HCT116 (cell line): ENCODE data around the gene MEDAG. TPM values are rescaled to one million over a fixed set of nuclear protein-coding genes. Genes with fewer than 3 reads are reported as not detected.

Experiments used
- ATAC-seq: fragments of 200-7000 bp; cut with Tn5 transposase; 2 replicates; pipeline ENCODE4 v1.9.1; 2020; ENCODE audit warnings: mild to moderate bottlenecking, moderate library complexity
- BruUV-seq: library from RNA; stranded (reverse); fragments of 400-500 nt; replicated peaks from 2 replicates; lab custom pipeline; 2021; lab: Mats Ljungman, UMichigan
- CTCF ChIA-PET: fragments of 300-600 bp; sonication (Branson Sonifier 250); formaldehyde crosslinking; loops from one replicate; lab custom pipeline; 2021; ENCODE audit warnings: antibody characterized with exemption; lab: Charles Lee
- POLR2A ChIA-PET: fragments of 300-600, 350-600 bp; sonication (Branson Sonifier 250); formaldehyde crosslinking; loops from one replicate; lab custom pipeline; 2021; ENCODE audit warnings: antibody characterized with exemption; lab: Charles Lee
- RAD21 ChIA-PET, 2 experiments: fragments of 300-600 bp; sonication (Branson Sonifier 250); formaldehyde crosslinking; loops; one replicate each; lab custom pipeline; 2023; ENCODE audit warnings: low total read pairs in 2 of 2; ENCODE audit not compliant: uncharacterized antibody in 2 of 2, unreplicated experiment in 2 of 2, low non-redundant PET in 1 of 2; lab: Charles Lee
- DNase-seq: peaks from one replicate; pipeline ENCODE4 v3.0.0-alpha.2; 2010; ENCODE audit warnings: low read depth, low spot score
- H2AFZ ChIP-seq: fragments of 200-600 bp; shearing (Covaris generic), sonication (generic); 2 replicates; pipeline ENCODE4 v1.6.1; 2017; ENCODE audit warnings: low read depth, mixed run types, mixed read lengths, antibody characterized with exemption, low read length; ENCODE audit not compliant: poor library complexity, severe bottlenecking
- H3K27ac ChIP-seq: 2 replicates; pipeline ENCODE4 v1.5.1; 2012; ENCODE audit warnings: low read depth, low read length
- H3K27me3 ChIP-seq: fragments of 200-600 bp; sonication (generic); 2 replicates; pipeline ENCODE4 v1.6.1; 2016; ENCODE audit warnings: mixed run types, low read length, mixed read lengths; ENCODE audit not compliant: insufficient read depth
- H3K36me3 ChIP-seq, 2 experiments: fragments of 200-500 bp in 1 of 2; fragments of 200-600 bp in 1 of 2; sonication (Bioruptor generic) in 1 of 2; sonication (generic) in 1 of 2; 2 replicates each; pipeline versions ENCODE4 v1.5.1 to v1.6.1; 2014 to 2016; ENCODE audit warnings: low read length in 2 of 2, inconsistent platforms in 1 of 2, mixed read lengths in 1 of 2, mixed run types in 1 of 2; ENCODE audit not compliant: insufficient read depth in 2 of 2, control insufficient read depth in 1 of 2
- H3K4me1 ChIP-seq, 2 experiments: fragments of 200-600 bp in 1 of 2; sonication (generic) in 1 of 2; 2 replicates each; pipeline versions ENCODE4 v1.5.1 to v1.6.1; 2012 to 2017; ENCODE audit warnings: low read length in 2 of 2, inconsistent platforms in 1 of 2, mild to moderate bottlenecking in 1 of 2, mixed read lengths in 1 of 2, mixed run types in 1 of 2, moderate library complexity in 1 of 2; ENCODE audit not compliant: insufficient read depth in 2 of 2, control insufficient read depth in 1 of 2
- H3K4me2 ChIP-seq: fragments of 200-600 bp; sonication (generic); 2 replicates; pipeline ENCODE4 v1.6.1; 2017; ENCODE audit warnings: mixed run types, low read length, mixed read lengths
- H3K4me3 ChIP-seq, 2 experiments: fragments of 200-600 bp in 1 of 2; sonication (generic) in 1 of 2; replicated peaks in 1 of 2; 2 replicates each; pipeline ENCODE4 v1.5.1; 2011 to 2016; ENCODE audit warnings: low read length in 2 of 2, control low read depth in 1 of 2, low read depth in 1 of 2, mild to moderate bottlenecking in 1 of 2, mixed read lengths in 1 of 2, mixed run types in 1 of 2
- H3K79me2 ChIP-seq: fragments of 200-600 bp; sonication (generic); 2 replicates; pipeline ENCODE4 v1.6.1; 2017; ENCODE audit warnings: mild to moderate bottlenecking, mixed run types, low read length, moderate library complexity, mixed read lengths; ENCODE audit not compliant: insufficient read depth
- H3K9ac ChIP-seq: fragments of 200-600 bp; sonication (generic); 2 replicates; pipeline ENCODE4 v1.6.1; 2016; ENCODE audit warnings: low read length, mixed read lengths
- H3K9me2 ChIP-seq: fragments of 200-600 bp; sonication (generic), shearing (Covaris generic); 2 replicates; pipeline ENCODE4 v1.6.1; 2017; ENCODE audit warnings: mixed run types, mild to moderate bottlenecking, moderate library complexity; ENCODE audit not compliant: insufficient read depth
- H3K9me3 ChIP-seq, 2 experiments: fragments of 200-500 bp in 1 of 2; fragments of 200-600 bp in 1 of 2; sonication (Bioruptor generic) in 1 of 2; sonication (generic) in 1 of 2; 2 replicates each; pipeline ENCODE4 v1.6.1; 2014 to 2017; ENCODE audit warnings: low read length in 2 of 2, mixed read lengths in 2 of 2, inconsistent platforms in 1 of 2, low read depth in 1 of 2, mild to moderate bottlenecking in 1 of 2, mixed run types in 1 of 2, moderate library complexity in 1 of 2; ENCODE audit not compliant: control insufficient read depth in 1 of 2, insufficient read depth in 1 of 2
- H4K20me1 ChIP-seq: fragments of 200-600 bp; sonication (generic), shearing (Covaris generic); 2 replicates; pipeline ENCODE4 v1.6.1; 2017; ENCODE audit warnings: mixed run types, mild to moderate bottlenecking, moderate library complexity; ENCODE audit not compliant: insufficient read depth
- ATF3 ChIP-seq: IDR thresholded peaks from 2 replicates; pipeline ENCODE4 v1.6.1; 2012
- CBX3 ChIP-seq: IDR thresholded peaks from 2 replicates; pipeline ENCODE4 v1.6.1; 2012; ENCODE audit warnings: low read depth
- CEBPB ChIP-seq: IDR thresholded peaks from 2 replicates; pipeline ENCODE4 v1.6.1; 2012; ENCODE audit warnings: low read depth
- CTCF ChIP-seq, 3 experiments: fragments of 200-600 bp in 1 of 3; sonication (generic) in 1 of 3; IDR thresholded peaks in 2 of 3; conservative IDR thresholded peaks in 1 of 3; 2 replicates each; pipeline ENCODE4 v1.5.1; 2012 to 2017; ENCODE audit warnings: low read depth in 2 of 3, low read length in 2 of 3, antibody characterized with exemption in 1 of 3, borderline replicate concordance in 1 of 3, control low read depth in 1 of 3, mild to moderate bottlenecking in 1 of 3, mixed read lengths in 1 of 3, mixed run types in 1 of 3, moderate library complexity in 1 of 3; ENCODE audit not compliant: insufficient read depth in 1 of 3
- ELF1 ChIP-seq: IDR thresholded peaks from 2 replicates; pipeline ENCODE4 v1.6.1; 2012; ENCODE audit warnings: low read depth, borderline replicate concordance
- EZH2 ChIP-seq: fragments of 200-600 bp; sonication (generic); IDR thresholded peaks from 2 replicates; pipeline ENCODE4 v1.6.1; 2017; ENCODE audit warnings: antibody characterized with exemption, mixed run types
- EZH2phosphoT487 ChIP-seq: fragments of 200-600 bp; IDR thresholded peaks from 2 replicates; pipeline ENCODE4 v1.6.1; 2018; ENCODE audit warnings: antibody characterized with exemption, borderline replicate concordance
- FOSL1 ChIP-seq: IDR thresholded peaks from 2 replicates; pipeline ENCODE4 v1.6.1; 2012; ENCODE audit warnings: low read depth
- MAX ChIP-seq: IDR thresholded peaks from 2 replicates; pipeline ENCODE4 v1.6.1; 2012
- POLR2AphosphoS5 ChIP-seq: IDR thresholded peaks from 2 replicates; pipeline ENCODE4 v1.6.1; 2011; ENCODE audit warnings: mild to moderate bottlenecking, low read depth, low read length, moderate library complexity
- RAD21 ChIP-seq: IDR thresholded peaks from 2 replicates; pipeline ENCODE4 v1.6.1; 2012; ENCODE audit warnings: low read depth, mild to moderate bottlenecking
- REST ChIP-seq: IDR thresholded peaks from 2 replicates; pipeline ENCODE4 v1.6.1; 2012; ENCODE audit warnings: low read depth
- SRF ChIP-seq: IDR thresholded peaks from 2 replicates; pipeline ENCODE4 v1.6.1; 2012; ENCODE audit warnings: low read depth
- TCF7L2 ChIP-seq: IDR thresholded peaks from 2 replicates; pipeline ENCODE4 v1.7.0; 2011; ENCODE audit warnings: borderline replicate concordance, inconsistent platforms; ENCODE audit not compliant: insufficient read depth, insufficient read length; ENCODE audit errors: extremely low read depth
- YY1 ChIP-seq: IDR thresholded peaks from 2 replicates; pipeline ENCODE4 v1.6.1; 2011; ENCODE audit warnings: low read length, low read depth, moderate library complexity, mild to moderate bottlenecking; ENCODE audit not compliant: insufficient replicate concordance; ENCODE audit errors: extremely low read depth
- ZBTB33 ChIP-seq: IDR thresholded peaks from 2 replicates; pipeline ENCODE4 v1.6.1; 2011; ENCODE audit warnings: mild to moderate bottlenecking, low read length, moderate library complexity; ENCODE audit not compliant: insufficient replicate concordance; ENCODE audit errors: extremely low read depth
- ZFX ChIP-seq: fragments of 450-650 bp; IDR thresholded peaks from 2 replicates; pipeline ENCODE4 v1.6.1; 2017
- ZNF274 ChIP-seq: fragments of 200-500 bp; sonication (Bioruptor generic); IDR thresholded peaks from 2 replicates; pipeline ENCODE4 v1.6.1; 2014; ENCODE audit warnings: mild to moderate bottlenecking, low read depth, low read length, inconsistent platforms
- intact Hi-C: fragments of 100-400 bp; cut with micrococcal nuclease; formaldehyde crosslinking; loops from 2 replicates; pipeline ENCODE4 v1.10.0; 2022
- total RNA-seq: library from RNA; stranded (reverse); gene quantifications from one replicate; pipeline ENCODE4 v1.2.1, GENCODE V29; 2021; ENCODE audit not compliant: unreplicated experiment

The MEDAG gene
- total RNA-seq, 1 experiment from 2014 or later: not detected

DNA sequence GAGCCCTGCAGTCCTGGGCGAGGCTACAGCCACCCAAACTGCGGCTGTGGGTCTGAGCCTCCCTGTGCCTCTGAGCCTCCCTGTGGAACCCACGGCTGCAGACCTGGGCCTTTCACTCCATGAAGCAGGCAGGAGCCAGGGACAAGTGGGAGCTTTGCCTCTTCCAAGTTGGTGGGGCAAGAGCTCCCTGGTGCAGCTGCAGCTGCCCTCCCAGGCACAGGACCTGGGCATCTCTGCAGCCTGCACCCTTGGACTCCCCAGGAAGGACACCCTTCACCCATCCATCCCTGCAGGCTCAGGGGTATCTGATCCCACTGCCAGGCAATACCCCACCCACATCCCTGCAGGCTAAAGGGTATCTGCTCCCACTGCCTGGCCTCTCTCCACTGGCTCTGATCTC is 28.7 kb downstream of the MEDAG start:
- no peaks in the 10 kb centered on the region for H3K4me1 ChIP-seq
- BruUV-seq: no TSS peak
- CTCF ChIA-PET: interaction anchor here (1.8 kb wide), 1 partner anchor 44 kb away, joined by 4 read pairs; no protein-coding TSS in a partner anchor
- DNase-seq (no peak), ATAC-seq (no peak)
- no peaks in the 10 kb centered on the region for H3K36me3 ChIP-seq
- no peaks in the 10 kb centered on the region for H4K20me1 ChIP-seq
- no peak overlapping the region for H3K27ac ChIP-seq
- no peak overlapping the region for H2AFZ ChIP-seq
- no peaks in the 10 kb centered on the region for H3K79me2 ChIP-seq
- no peak overlapping the region for H3K4me2 ChIP-seq
- intact Hi-C loops: no loop called here
- TF ChIP-seq MAX (no peak), CTCF (IDR thresholded peaks at IDR 0.05 in 2 of 3, conservative IDR thresholded peaks at IDR 0.05 in 1 of 3; ENCODE audit: borderline replicate concordance in 1 of 3, insufficient read depth in 1 of 3, low read depth in 2 of 3, low read length in 2 of 3) (no peak), CBX3 (no peak), SRF (no peak), ZFX (no peak), ZBTB33 (no peak), RAD21 (no peak), ATF3 (no peak), POLR2AphosphoS5 (no peak), ZNF274 (no peak), YY1 (no peak), EZH2 (no peak), CEBPB (no peak), FOSL1 (no peak), REST (no peak), TCF7L2 (no peak), ELF1 (no peak), EZH2phosphoT487 (no peak)
- RAD21 ChIA-PET: no interaction called here
- no peak overlapping the region for H3K4me3 ChIP-seq
- H3K9me3 ChIP-seq: no peaks in the 10 kb centered on the region
- no peak overlapping the region for H3K9ac ChIP-seq
- H3K27me3 ChIP-seq: no peaks in the 10 kb centered on the region
- H3K9me2 ChIP-seq: no peaks in the 10 kb centered on the region
- POLR2A ChIA-PET: no interaction called here
